ENCODE data around the gene CHRM1. TPM values are rescaled to one million over a fixed set of nuclear protein-coding genes. Genes with fewer than 3 reads are reported as not detected.

Gene CHRM1
- total RNA-seq, 4 donors from 2014 or later, result not detected

GRCh38 chr11:62934496-62934785 lies 13.3 kb upstream of the CHRM1 start:
- Histone ChIP-seq H3K4me3 (no peak overlapping the region), H3K9me3 (no peaks in the 10 kb centered on the region), H3K27me3 (no peaks in the 10 kb centered on the region), H3K36me3 (no peaks in the 10 kb centered on the region), H3K4me1 (no peaks in the 10 kb centered on the region), H3K27ac (no peak overlapping the region)
- TF ChIP-seq EP300 (IDR thresholded peaks at IDR 0.05) (no peak), POLR2A (IDR thresholded peaks at IDR 0.05) (no peak), CTCF (IDR thresholded peaks at IDR 0.05) (no peak)
- 20 to 23% methylated on average over 1 of the region's 1 CpG for WGBS, 2 donors
- no peak for DNase-seq (ENCODE audit: low spot score in 2 of 2)

- Histone ChIP-seq H3K36me3 (no peaks in the 10 kb centered on the region), H3K4me1 (no peaks in the 10 kb centered on the region), H3K4me3 (no peak overlapping the region), H3K9me3 (no peaks in the 10 kb centered on the region), H3K27ac (no peak overlapping the region), H3K27me3 (no peaks in the 10 kb centered on the region)
- no peak for TF ChIP-seq EP300 (IDR thresholded peaks at IDR 0.05)
- no peak for TF ChIP-seq POLR2A (IDR thresholded peaks at IDR 0.05)
- no peak for TF ChIP-seq CTCF (IDR thresholded peaks at IDR 0.05)
- no peak for DNase-seq (ENCODE audit: low spot score in 2 of 2)
- 82 to 83% methylated on average over 4 to 5 of the region's 5 CpGs for WGBS, 2 donors
These were observed 12.8 kb upstream of the CHRM1 start for GRCh38 chr11:62933750-62934495.

GRCh38 chr11:62933285-62933684 lies 12.1 kb upstream of the CHRM1 start:
- 85 to 86% methylated on average over 13 of the region's 13 CpGs for WGBS, 2 donors
- no peaks in the 10 kb centered on the region for H3K36me3 ChIP-seq
- H3K27me3 ChIP-seq, result peaks cover 0 to 6% of the 10 kb centered on the region in 2 donors
- H3K4me3 ChIP-seq, result no peak overlapping the region
- no peaks in the 10 kb centered on the region for H3K9me3 ChIP-seq
- H3K27ac ChIP-seq, result no peak overlapping the region
- no peaks in the 10 kb centered on the region for H3K4me1 ChIP-seq
- TF ChIP-seq CTCF (IDR thresholded peaks at IDR 0.05) (no peak), POLR2A (IDR thresholded peaks at IDR 0.05) (no peak), EP300 (IDR thresholded peaks at IDR 0.05) (no peak)
- DNase-seq (ENCODE audit: low spot score in 2 of 2), result no peak

- no peak overlapping the region for H3K4me3 ChIP-seq
- H3K9me3 ChIP-seq, result no peaks in the 10 kb centered on the region
- DNase-seq (ENCODE audit: low spot score in 2 of 2), result no peak
- H3K27me3 ChIP-seq, result peaks cover 0 to 22% of the 10 kb centered on the region in 2 donors
- no peaks in the 10 kb centered on the region for H3K36me3 ChIP-seq
- peaks cover 0 to 7% (median 3%) of the 10 kb centered on the region in 4 donors for H3K4me1 ChIP-seq
- H3K27ac ChIP-seq, result no peak overlapping the region
- TF ChIP-seq CTCF (IDR thresholded peaks at IDR 0.05) (no peak), EP300 (IDR thresholded peaks at IDR 0.05) (no peak), POLR2A (IDR thresholded peaks at IDR 0.05) (no peak)
- 45 to 51% methylated on average over 8 of the region's 8 CpGs for WGBS, 2 donors
These were observed 10.5 kb upstream of the CHRM1 start for GRCh38 chr11:62931499-62932278.

- WGBS, 2 donors, result 42 to 53% methylated on average over 1 of the region's 1 CpG
- Histone ChIP-seq H3K27ac (no peak overlapping the region), H3K4me3 (no peak overlapping the region), H3K27me3 (peaks cover 0 to 32% of the 10 kb centered on the region in 2 donors), H3K36me3 (no peaks in the 10 kb centered on the region), H3K9me3 (no peaks in the 10 kb centered on the region), H3K4me1 (peaks cover 0 to 17% (median 13%) of the 10 kb centered on the region in 4 donors)
- no peak for DNase-seq (ENCODE audit: low spot score in 2 of 2)
- TF ChIP-seq CTCF (IDR thresholded peaks at IDR 0.05), result no peak
These were observed 9.5 kb upstream of the CHRM1 start for GRCh38 chr11:62930666-62931065.

Data from tibial nerve (tissue), 4 donors.